CD4-positive, alpha-beta T cell treated with Interferon gamma for 1 hour (primary cell): ENCODE measurements around the gene XXYLT1.
A peak's percentile ranks its signal among the peaks of the same experiment; 100 is the strongest.
"Not testable (repeated sequence)": the region's sequence is repeated elsewhere in the genome, so short reads cannot be mapped to it uniquely, and the experiment has no call there.

Experiments used
- DNase-seq: peaks from one replicate; pipeline ENCODE4 v3.0.0-alpha.2; 2020

Gene XXYLT1

GRCh38 chr3:195058336-195059005 is 212.5 kb downstream of the XXYLT1 start:
- DNase-seq = no peak

- no peak for DNase-seq
These were observed 213.2 kb downstream of the XXYLT1 start for GRCh38 chr3:195057716-195058115.

- DNase-seq = no peak
These were observed 214.5 kb downstream of the XXYLT1 start for GRCh38 chr3:195056506-195056905.

GRCh38 chr3:195054311-195054710 is 216.6 kb downstream of the XXYLT1 start:
- no peak for DNase-seq

- DNase-seq = no peak
These were observed 218.0 kb downstream of the XXYLT1 start for GRCh38 chr3:195052939-195053338.

GRCh38 chr3:195050296-195050695 is 220.7 kb downstream of the XXYLT1 start:
- not testable (repeated sequence) for DNase-seq

GRCh38 chr3:195048059-195048905 is 222.7 kb downstream of the XXYLT1 start:
- DNase-seq = no peak

- DNase-seq = no peak
These were observed 223.4 kb downstream of the XXYLT1 start for GRCh38 chr3:195047536-195047935.

- no peak for DNase-seq
These were observed 224.5 kb downstream of the XXYLT1 start for GRCh38 chr3:195046441-195046840.

GRCh38 chr3:195045481-195046210 is 225.3 kb downstream of the XXYLT1 start:
- no peak for DNase-seq

GRCh38 chr3:195044411-195044810 is 226.5 kb downstream of the XXYLT1 start:
- no peak for DNase-seq

- DNase-seq = no peak
These were observed 227.2 kb downstream of the XXYLT1 start for GRCh38 chr3:195043607-195044339.

GRCh38 chr3:195042743-195043606 is 228.0 kb downstream of the XXYLT1 start:
- no peak for DNase-seq

- no peak for DNase-seq
These were observed 228.9 kb downstream of the XXYLT1 start for GRCh38 chr3:195041871-195042742.

GRCh38 chr3:195040773-195041520 is 230.0 kb downstream of the XXYLT1 start:
- no peak for DNase-seq

- DNase-seq = peak; percentile 44
These were observed 230.9 kb downstream of the XXYLT1 start for GRCh38 chr3:195040094-195040493.

GRCh38 chr3:195039180-195039843 is 231.6 kb downstream of the XXYLT1 start:
- no peak for DNase-seq

- no peak for DNase-seq
These were observed 232.8 kb downstream of the XXYLT1 start for GRCh38 chr3:195038161-195038560.

GRCh38 chr3:195037586-195037985 is 233.4 kb downstream of the XXYLT1 start:
- DNase-seq = not testable (repeated sequence)
